Inflammatory macrophage treated with lipopolysaccharide for 1 hour (primary cell): ENCODE data around the gene EFCAB12.
"Not testable (repeated sequence)": the region's sequence is repeated elsewhere in the genome, so short reads cannot be mapped to it uniquely, and the experiment has no call there.

Experiments
- DNase-seq, 2 donors: peaks; one replicate each; pipeline ENCODE4 v3.0.0-alpha.2; 2020 to 2022

The EFCAB12 gene

GRCh38 chr3:129391583-129391982 is 36.9 kb downstream of the EFCAB12 start:
- not testable (repeated sequence) for DNase-seq

DNA sequence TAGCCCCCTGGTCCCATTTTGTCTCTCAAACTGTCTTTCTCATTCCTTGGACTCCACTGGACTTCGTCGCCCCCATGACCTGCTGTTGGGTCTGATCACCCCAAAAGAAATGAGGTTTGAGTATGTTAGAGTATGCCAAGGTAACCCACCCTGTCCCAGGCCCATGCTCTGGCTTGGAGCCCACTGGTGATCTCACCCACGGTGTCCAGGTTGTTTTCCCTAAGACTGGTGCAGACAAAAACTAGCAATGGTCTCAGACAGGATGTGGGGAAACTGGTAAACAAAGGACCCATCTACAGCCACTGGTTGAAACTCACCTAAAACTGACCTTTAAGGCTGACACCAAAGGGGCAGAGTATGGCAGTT is 38.9 kb downstream of the EFCAB12 start:
- DNase-seq, result no peak

DNA sequence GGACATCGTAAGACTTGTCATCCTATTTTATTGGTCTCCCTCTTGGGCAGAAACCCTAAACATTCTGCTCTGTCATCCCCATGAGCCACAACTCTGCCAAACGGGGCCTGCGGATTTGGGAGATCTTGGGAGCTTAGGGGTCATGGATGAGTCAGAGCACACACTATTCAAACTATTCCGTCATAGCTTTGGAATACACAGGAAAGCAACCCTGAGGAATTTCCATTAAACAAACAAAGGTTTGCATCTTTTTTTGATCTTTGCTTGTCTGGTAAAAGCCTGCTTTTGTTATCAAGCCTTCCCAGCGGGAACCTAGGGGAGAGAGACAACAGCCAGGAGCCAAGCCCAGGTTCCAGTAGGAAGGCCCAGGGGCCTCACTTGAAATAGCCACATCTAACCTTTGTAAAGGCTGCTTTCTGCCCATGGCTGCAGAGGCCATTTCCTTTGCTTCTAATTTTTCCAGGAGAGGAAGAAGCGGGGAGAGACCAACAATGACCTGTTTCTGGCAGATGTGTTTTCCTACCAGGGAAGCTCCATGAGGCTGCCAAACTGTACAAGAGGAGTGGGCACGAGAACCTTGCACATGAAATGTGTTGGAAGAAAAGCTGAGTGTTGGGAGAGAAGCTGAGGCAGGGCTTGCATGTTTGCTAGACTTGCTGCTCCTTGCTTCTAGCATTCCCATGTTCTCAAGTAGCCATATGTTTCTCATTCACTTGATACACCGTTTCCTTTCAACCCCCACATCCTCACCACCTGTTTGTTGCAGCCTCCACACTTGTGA is 39.5 kb downstream of the EFCAB12 start:
- not testable (repeated sequence) for DNase-seq

DNA sequence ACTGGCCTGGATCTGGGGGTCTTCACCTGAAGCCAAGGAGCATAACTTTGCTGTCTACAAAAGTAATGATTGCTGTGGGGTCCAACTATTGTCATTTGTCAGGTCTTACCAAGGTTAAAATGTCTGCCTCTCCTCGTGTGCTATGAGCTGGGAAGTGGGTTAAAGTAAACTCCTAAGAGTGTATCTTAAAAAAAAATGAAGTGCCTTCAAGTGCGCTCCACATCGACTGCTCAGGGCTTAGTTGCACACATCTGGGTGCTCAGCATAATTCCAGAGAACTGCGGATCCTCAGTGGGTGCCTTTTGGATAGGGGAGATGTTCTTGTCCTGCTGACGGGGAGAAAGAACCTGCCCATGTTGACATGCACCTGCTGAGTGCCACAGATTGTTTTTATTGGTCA is 40.9 kb downstream of the EFCAB12 start:
- DNase-seq, result no peak

DNA sequence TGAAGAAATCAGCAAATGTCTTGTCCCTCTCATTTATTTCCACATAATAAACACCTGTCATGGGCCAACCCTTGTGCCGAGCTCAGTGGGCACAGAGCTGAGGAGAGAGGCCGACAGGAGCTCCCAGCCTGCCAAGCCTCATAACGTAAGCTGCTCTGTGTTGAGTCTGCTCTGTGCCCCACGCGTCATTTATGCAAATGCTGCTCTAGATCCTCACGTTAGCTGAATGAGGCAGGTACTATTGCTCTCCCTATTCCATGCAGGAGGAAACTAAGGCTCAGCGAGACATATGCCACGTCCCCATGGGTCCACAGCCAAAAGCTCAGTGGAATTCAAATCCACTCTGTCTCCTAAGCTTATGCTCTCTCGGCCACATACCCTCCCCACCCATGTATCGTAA is 41.5 kb downstream of the EFCAB12 start:
- DNase-seq, result no peak

GRCh38 chr3:129385507-129385906 is 42.9 kb downstream of the EFCAB12 start:
- not testable (repeated sequence) for DNase-seq

GRCh38 chr3:129384594-129385323 is 43.7 kb downstream of the EFCAB12 start:
- DNase-seq, result no peak

DNA sequence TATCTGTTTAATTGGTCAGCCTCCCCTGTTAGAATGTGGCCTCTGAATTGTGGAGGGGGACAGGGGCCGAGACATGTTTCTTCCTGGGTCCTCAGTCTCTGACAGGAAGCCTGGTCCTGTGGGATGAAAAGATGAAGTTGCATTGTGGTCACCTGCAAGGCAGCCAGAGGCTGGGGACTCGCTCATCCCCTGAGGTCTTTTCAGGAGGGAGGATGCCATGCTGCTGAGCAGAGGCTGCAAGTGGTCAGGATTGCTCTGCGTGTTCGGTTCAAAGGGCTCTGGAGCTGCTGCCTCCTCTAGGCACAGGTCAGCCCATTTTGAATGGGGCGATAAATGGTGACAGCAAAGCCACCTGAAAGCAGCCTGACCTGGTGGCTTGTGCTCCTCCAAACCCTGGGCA is 44.3 kb downstream of the EFCAB12 start:
- DNase-seq, result not testable (repeated sequence)

DNA sequence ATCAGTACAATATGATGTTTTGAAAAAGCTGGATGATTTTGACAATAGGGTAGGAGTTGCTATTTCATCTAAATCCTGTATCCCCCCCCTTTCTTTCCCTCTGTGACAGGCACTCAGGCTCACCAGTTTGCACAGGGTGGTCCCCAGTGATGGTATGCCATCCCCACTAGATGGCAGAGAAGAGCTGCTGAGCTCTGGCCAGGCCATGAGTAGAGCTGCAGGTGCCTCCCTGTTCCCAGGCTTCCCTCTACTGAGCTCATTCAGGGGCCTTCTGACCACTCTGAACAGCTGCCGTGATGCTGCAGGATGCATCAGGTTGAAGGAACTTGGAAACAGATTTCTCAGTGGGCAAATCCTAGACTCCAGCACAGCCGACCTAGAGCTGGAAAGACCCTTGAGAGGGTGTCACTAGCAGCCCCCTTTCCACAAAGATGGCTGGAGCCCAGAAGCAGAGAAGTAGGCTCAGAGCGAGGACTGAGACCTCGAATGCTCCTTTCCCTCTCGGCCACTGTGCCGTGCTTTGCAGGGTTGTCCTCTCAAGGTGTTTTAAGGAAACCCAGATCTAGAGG is 45.1 kb downstream of the EFCAB12 start:
- DNase-seq, result peak; percentile 44 to 51

- DNase-seq, result no peak
These were observed 46.1 kb downstream of the EFCAB12 start for GRCh38 chr3:129382366-129382765.

- DNase-seq, result no peak
These were observed 48.7 kb downstream of the EFCAB12 start for GRCh38 chr3:129379582-129380358.

DNA sequence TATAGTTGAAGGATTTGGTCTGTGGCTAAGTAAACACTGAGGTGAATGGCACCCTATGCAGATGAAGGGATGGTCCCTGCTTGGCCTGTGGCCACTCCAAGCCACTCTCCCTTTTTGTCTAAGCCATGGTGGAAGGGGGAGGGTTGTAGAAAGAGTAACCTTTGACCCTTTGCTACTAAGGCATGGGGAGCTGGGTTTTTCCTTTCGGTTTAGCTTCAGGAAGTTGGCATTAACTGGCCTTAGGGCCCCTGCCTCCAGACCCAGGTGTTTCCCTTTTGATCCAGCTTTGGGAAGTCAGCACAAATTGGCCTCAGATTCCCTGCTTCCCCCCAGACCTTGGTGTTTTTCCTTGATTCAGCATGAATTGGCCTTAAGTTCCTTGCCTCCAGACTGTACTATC is 49.5 kb downstream of the EFCAB12 start:
- no peak for DNase-seq

- no peak for DNase-seq
These were observed 50.8 kb downstream of the EFCAB12 start for GRCh38 chr3:129377615-129378014.

GRCh38 chr3:129375099-129375498 is 53.3 kb downstream of the EFCAB12 start:
- DNase-seq, result no peak

DNA sequence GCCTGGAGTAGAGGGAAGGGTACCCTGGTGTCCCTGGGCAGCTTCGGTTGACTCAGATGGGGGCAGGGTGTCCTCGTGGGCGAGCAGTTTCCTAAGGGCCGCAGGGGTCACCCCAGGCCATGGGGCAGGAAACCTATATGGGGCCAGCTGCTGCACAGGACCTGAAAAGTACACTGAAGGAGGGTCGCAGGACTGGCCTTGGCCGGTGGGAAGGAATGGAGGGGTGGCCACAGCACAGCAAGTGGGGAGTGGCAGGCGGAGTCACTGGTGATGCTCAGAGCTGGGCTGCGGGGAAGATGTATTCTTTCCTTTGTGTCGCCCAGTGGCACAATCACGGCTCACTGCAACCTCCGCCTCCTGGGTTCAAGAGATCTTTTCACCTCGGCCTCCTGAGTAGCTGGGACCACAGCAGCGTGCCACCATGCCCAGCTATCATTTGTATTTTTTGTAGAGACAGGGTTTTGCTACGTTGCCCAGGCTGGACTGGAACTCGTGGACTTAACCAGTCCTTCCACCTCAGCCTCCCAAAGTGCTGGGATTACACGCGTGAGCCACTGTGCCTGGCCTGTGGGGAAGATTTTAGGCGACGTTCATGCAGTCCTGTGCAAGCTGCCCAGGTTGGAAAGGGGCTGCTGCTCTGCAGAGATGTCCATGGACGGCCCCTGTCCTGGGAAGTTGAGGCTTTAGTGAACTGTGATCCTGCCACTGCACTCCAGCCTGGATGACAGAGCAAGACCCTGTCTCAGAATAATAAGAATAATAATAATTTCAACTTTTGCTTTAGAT is 57.2 kb downstream of the EFCAB12 start:
- no peak for DNase-seq

DNA sequence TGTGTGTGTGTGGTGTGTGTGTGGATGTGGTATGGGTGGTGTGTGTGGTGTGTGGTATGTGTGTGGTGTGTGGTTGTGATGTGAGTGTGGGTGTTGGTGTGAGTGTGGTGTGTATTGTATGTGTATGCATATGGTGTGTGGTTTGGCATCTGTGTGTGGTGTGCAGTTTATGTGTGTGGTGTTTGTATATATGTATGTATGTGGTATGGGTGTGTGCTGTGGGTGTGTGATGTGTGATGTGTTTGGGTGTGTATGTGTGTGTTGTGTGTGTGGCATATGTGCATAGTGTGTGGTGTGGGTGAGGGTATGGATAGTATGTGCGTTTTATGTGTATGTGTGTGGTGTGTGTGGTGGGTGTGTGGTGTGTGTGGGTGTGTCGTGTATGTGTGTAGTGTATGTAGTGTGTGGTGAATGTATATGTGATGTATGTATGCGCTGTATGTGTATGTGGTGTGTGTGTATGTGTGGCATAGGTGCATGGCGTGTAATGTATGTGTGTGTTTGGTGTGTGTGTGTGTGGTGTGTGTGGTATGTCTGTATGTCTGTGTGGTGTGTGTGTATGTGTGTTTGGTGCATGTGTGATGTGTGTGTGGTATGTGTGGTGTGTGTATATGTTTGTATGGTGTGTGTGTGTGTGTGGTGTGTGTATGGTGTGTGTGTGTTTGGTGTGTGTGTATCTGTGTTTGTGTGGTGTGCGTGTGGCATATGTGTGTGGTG is 58.0 kb downstream of the EFCAB12 start:
- DNase-seq, result no peak

GRCh38 chr3:129369711-129370110 is 58.7 kb downstream of the EFCAB12 start:
- DNase-seq, result no peak

- no peak for DNase-seq
These were observed 60.6 kb downstream of the EFCAB12 start for GRCh38 chr3:129367821-129368220.

- DNase-seq, result no peak
These were observed 62.1 kb downstream of the EFCAB12 start for GRCh38 chr3:129366312-129366831.

- DNase-seq, result peak; percentile 70 to 73
These were observed 62.9 kb downstream of the EFCAB12 start for GRCh38 chr3:129365296-129366136.
